HepG2 (cell line): ENCODE results near the gene ZNF223. TPM values are rescaled to one million over a fixed set of nuclear protein-coding genes. Genes with fewer than 3 reads are reported as not detected.

Experiments
- ATAC-seq: fragments of 200-7000 bp; cut with Tn5 transposase; 3 replicates; pipeline ENCODE4 v1.9.1; 2020; ENCODE audit warnings: mild to moderate bottlenecking, moderate library complexity
- BruUV-seq: library from RNA; stranded (reverse); fragments of 400-500 nt; replicated peaks from 2 replicates; lab custom pipeline; 2021; lab: Mats Ljungman, UMichigan
- CTCF ChIA-PET: fragments of 300-600 bp; formaldehyde crosslinking; extraction: SDS; loops from one replicate; lab custom pipeline; 2021; ENCODE audit warnings: low total read pairs, inconsistent platforms, low intra/inter-chr PET ratio; lab: Yijun Ruan, JAX
- POLR2A ChIA-PET: fragments of 350-600 bp; sonication (Branson Sonifier 250); formaldehyde crosslinking; loops from one replicate; lab custom pipeline; 2020; ENCODE audit warnings: antibody characterized with exemption, inconsistent platforms; lab: Yijun Ruan, JAX
- DNase-seq: peaks from one replicate; pipeline ENCODE4 v3.0.0-alpha.2; 2015; ENCODE audit warnings: low spot score
- FAIRE-seq: peaks from 3 replicates; lab custom pipeline; 2011; peaks lifted over from hg19 to GRCh38; lab: Jason Lieb, UNC
- H2AFZ ChIP-seq: one replicate; pipeline ENCODE4 v1.6.1; 2011; ENCODE audit warnings: low read length, inconsistent platforms
- H3K27ac ChIP-seq: fragments of 300-600 bp; 3 replicates; pipeline ENCODE4 v1.8.0; 2011; ENCODE audit warnings: mixed run types, mild to moderate bottlenecking, mixed read lengths, low read length, inconsistent platforms; ENCODE audit not compliant: insufficient read depth; ENCODE audit errors: extremely low read length
- H3K27me3 ChIP-seq, 2 experiments: fragments of 200-600 bp in 1 of 2; 2 replicates in 1 of 2; 3 replicates in 1 of 2; pipeline versions ENCODE4 v1.6.0 to v1.8.0; 2011; ENCODE audit warnings: low read length in 2 of 2, mild to moderate bottlenecking in 2 of 2, moderate library complexity in 2 of 2, inconsistent platforms in 1 of 2; ENCODE audit not compliant: insufficient read depth in 2 of 2, control insufficient read depth in 1 of 2
- H3K36me3 ChIP-seq, 2 experiments: fragments of 200-600 bp in 1 of 2; replicated peaks in 1 of 2; 2 replicates in 1 of 2; 3 replicates in 1 of 2; pipeline versions ENCODE4 v1.5.1 to v1.8.0; 2011; ENCODE audit warnings: low read length in 2 of 2, inconsistent platforms in 1 of 2; ENCODE audit not compliant: insufficient read depth in 2 of 2, control insufficient read depth in 1 of 2
- H3K4me1 ChIP-seq: 2 replicates; pipeline ENCODE4 v1.5.1; 2012; ENCODE audit warnings: low read length, inconsistent platforms; ENCODE audit not compliant: insufficient read depth
- H3K4me2 ChIP-seq: 2 replicates; pipeline ENCODE4 v1.6.0; 2011; ENCODE audit warnings: low read depth, low read length, inconsistent platforms
- H3K4me3 ChIP-seq, 3 experiments: fragments of 200-600 bp in 1 of 3; sonication (generic), shearing (Covaris generic) in 1 of 3; replicated peaks in 1 of 3; 2 replicates each; pipeline ENCODE4 v1.5.1; 2011 to 2016; ENCODE audit warnings: low read length in 3 of 3, inconsistent platforms in 2 of 3, low read depth in 2 of 3, mild to moderate bottlenecking in 2 of 3, control low read depth in 1 of 3, mixed read lengths in 1 of 3; ENCODE audit not compliant: insufficient read depth in 1 of 3
- H3K79me2 ChIP-seq: one replicate; pipeline ENCODE4 v1.6.1; 2011; ENCODE audit warnings: low read length, inconsistent platforms; ENCODE audit not compliant: insufficient read depth
- H3K9ac ChIP-seq: 2 replicates; pipeline ENCODE4 v1.6.0; 2011; ENCODE audit warnings: mild to moderate bottlenecking, low read depth, low read length, inconsistent platforms; ENCODE audit not compliant: insufficient read depth
- H3K9me3 ChIP-seq: 2 replicates; pipeline ENCODE4 v1.5.1; 2012; ENCODE audit warnings: mild to moderate bottlenecking, low read length
- H4K20me1 ChIP-seq: 2 replicates; pipeline ENCODE4 v1.6.0; 2011; ENCODE audit warnings: inconsistent platforms, mild to moderate bottlenecking, low read length, moderate library complexity; ENCODE audit not compliant: insufficient read depth
- GPN1 ChIP-seq: sonication (generic); formaldehyde crosslinking; IDR thresholded peaks from 2 replicates; pipeline ENCODE4 v1.5.1; 2020; ENCODE audit warnings: missing genetic modification reagents, borderline replicate concordance
- HCFC1 ChIP-seq: fragments of 150-350 bp; IDR thresholded peaks from 2 replicates; pipeline ENCODE4 v1.6.1; 2014; ENCODE audit warnings: low read depth, low read length
- HMGXB4 ChIP-seq, 2 experiments: sonication (generic) in 1 of 2; formaldehyde crosslinking in 1 of 2; IDR thresholded peaks; 2 replicates each; pipeline versions ENCODE4 v1.4.0 to v1.6.1; 2018 to 2020; ENCODE audit warnings: missing genetic modification reagents in 2 of 2, borderline replicate concordance in 1 of 2, low read depth in 1 of 2, mild to moderate bottlenecking in 1 of 2, missing biosample characterization in 1 of 2
- KLF6 ChIP-seq: IDR thresholded peaks from 2 replicates; pipeline ENCODE4 v1.8.0; 2016; ENCODE audit warnings: missing biosample characterization, missing genetic modification reagents
- MED13 ChIP-seq: sonication (generic); formaldehyde crosslinking; IDR thresholded peaks from 2 replicates; pipeline ENCODE4 v1.5.0; 2020; ENCODE audit warnings: missing genetic modification reagents
- PRDM15 ChIP-seq: sonication (generic); formaldehyde crosslinking; IDR thresholded peaks from 2 replicates; pipeline ENCODE4 v1.4.0; 2020; ENCODE audit warnings: missing genetic modification reagents
- ZFP36L1 ChIP-seq: sonication (generic); formaldehyde crosslinking; IDR thresholded peaks from 2 replicates; pipeline ENCODE4 v1.8.0; 2022; ENCODE audit warnings: mild to moderate bottlenecking, missing genetic modification reagents, moderate library complexity
- ZFP37 ChIP-seq: sonication (generic); formaldehyde crosslinking; IDR thresholded peaks from 2 replicates; pipeline ENCODE4 v1.4.0; 2020; ENCODE audit warnings: missing genetic modification reagents, borderline replicate concordance
- ZNF276 ChIP-seq: sonication (generic); formaldehyde crosslinking; IDR thresholded peaks from 2 replicates; pipeline ENCODE4 v1.4.0; 2020; ENCODE audit warnings: mild to moderate bottlenecking, low read depth, missing genetic modification reagents
- ZNF510 ChIP-seq: sonication (generic); formaldehyde crosslinking; IDR thresholded peaks from 2 replicates; pipeline ENCODE4 v1.4.0; 2020; ENCODE audit warnings: low read depth, mild to moderate bottlenecking, missing genetic modification reagents
- ZNF629 ChIP-seq: sonication (generic); formaldehyde crosslinking; conservative IDR thresholded peaks from 2 replicates; pipeline ENCODE4 v1.5.0; 2020; ENCODE audit warnings: missing genetic modification reagents
- ZNF75D ChIP-seq: sonication (generic); formaldehyde crosslinking; IDR thresholded peaks from 2 replicates; pipeline ENCODE4 v1.8.1; 2023; ENCODE audit warnings: missing genetic modification reagents, mild to moderate bottlenecking, borderline replicate concordance
- WGBS: methylation state at CpG from one replicate; pipeline ENCODE4 v1.1.6; 2017; ENCODE audit warnings: low lambda C conversion rate; 5-methylcytosine and 5-hydroxymethylcytosine counted together
- in situ Hi-C: cut with HindIII; loops from 2 replicates; pipeline ENCODE4 v1.10.0; 2017; ENCODE audit warnings: low pct_unique_long_range_greater_than_20kb; ENCODE audit not compliant: extremely low pct_ligation_motif_present
- intact Hi-C: fragments of 100-400 bp; cut with micrococcal nuclease; formaldehyde crosslinking; loops from one replicate; pipeline ENCODE4 v1.10.0; 2022; ENCODE audit not compliant: unreplicated experiment
- polyA plus RNA-seq, 8 experiments: library from polyadenylated mRNA; depleted of rRNA in 3 of 8; stranded (reverse) in 7 of 8; unstranded in 1 of 8; fragments of >200 nt; fragmentation: Illumina TruSeq in 4 of 8; extraction: Trizol in 4 of 8; gene quantifications; 2 replicates each; pipeline versions ENCODE4 v1.2.1 to v1.2.3, GENCODE V29; 2011 to 2016; ENCODE audit warnings: low read depth in 4 of 8, missing spikeins in 1 of 8, mixed read lengths in 1 of 8; ENCODE audit not compliant: insufficient read depth in 1 of 8
- total RNA-seq, 5 experiments: library from RNA; depleted of rRNA; stranded (reverse); fragments of >200 nt; fragmentation: Illumina TruSeq; extraction: Trizol; gene quantifications; 2 replicates each; pipeline ENCODE4 v1.2.3, GENCODE V29; 2016; ENCODE audit warnings: low read depth in 1 of 5

Gene ZNF223
- total and polyA plus RNA-seq, 2 of the 13 experiments (the other 11 are each of a cell fraction or from before 2014, with no cell fraction given), result 2.0 to 4.8 TPM

GRCh38 chr19:44093931-44094765 is 42.3 kb downstream of the ZNF223 start, which contains the start of gene ZNF224 (continued):
- TF ChIP-seq ZFP37 (CRISPR knock-in tag), result 0 out of 2 replicates have a peak, but pooled peaks have one; percentile 76

- in situ Hi-C loops (no loop called here), intact Hi-C loops (no loop called here)
- peaks cover 1 to 24% of the 10 kb centered on the region in 2 experiments; a peak in 4 of 5 replicates for H3K36me3 ChIP-seq
- H3K9ac ChIP-seq, result no peak overlapping the region
- BruUV-seq, result no TSS peak
- no peaks in the 10 kb centered on the region for H3K79me2 ChIP-seq
- ATAC-seq (no peak), DNase-seq (no peak), FAIRE-seq (no peak)
- H2AFZ ChIP-seq, result no peak overlapping the region
- H4K20me1 ChIP-seq, result no peaks in the 10 kb centered on the region
- H3K9me3 ChIP-seq, result no peaks in the 10 kb centered on the region
- WGBS, result 96% methylated on average over 3 of the region's 3 CpGs
- CTCF ChIA-PET, result no interaction called here
- H3K4me2 ChIP-seq, result no peak overlapping the region
- H3K27me3 ChIP-seq, result no peaks in the 10 kb centered on the region; a peak in 1 of 5 replicates
- no peak overlapping the region for H3K27ac ChIP-seq
- no peak overlapping the region for H3K4me3 ChIP-seq
- POLR2A ChIA-PET, result interaction anchor here (0.6 kb wide), 1 partner anchor 105 kb away, joined by 3 read pairs; the partner anchor contains the start of gene ZNF227
- H3K4me1 ChIP-seq, result peaks cover 7% of the 10 kb centered on the region; the same call in 1 of the 2 replicates
- no peak for TF ChIP-seq ZNF510 (CRISPR knock-in tag)
- TF ChIP-seq ZNF629 (CRISPR knock-in tag), result no peak
- no peak for TF ChIP-seq MED13 (CRISPR knock-in tag)
- no peak for TF ChIP-seq KLF6 (CRISPR knock-in tag)
- TF ChIP-seq ZNF276 (CRISPR knock-in tag), result no peak
- TF ChIP-seq GPN1 (CRISPR knock-in tag), result no peak
- TF ChIP-seq ZNF75D (CRISPR knock-in tag), result no peak
- no peak for TF ChIP-seq PRDM15 (CRISPR knock-in tag)
- TF ChIP-seq HCFC1, result no peak
- no peak for TF ChIP-seq HMGXB4 (CRISPR knock-in tag; IDR thresholded peaks at IDR 0.05; ENCODE audit: borderline replicate concordance in 1 of 2, low read depth in 1 of 2)
- no peak for TF ChIP-seq ZFP36L1 (CRISPR knock-in tag)
Observed at GRCh38 chr19:44107751-44108150, 55.9 kb downstream of the ZNF223 start.
